HG03066 (cell line): ENCODE results near the gene NTSR2.

Experiments used
- ATAC-seq: cut with Tn5 transposase; IDR thresholded peaks from one replicate; pipeline ENCODE4 v1.9.1; 2021; ENCODE audit warnings: low read depth; ENCODE audit not compliant: unreplicated experiment

Gene NTSR2

DNA sequence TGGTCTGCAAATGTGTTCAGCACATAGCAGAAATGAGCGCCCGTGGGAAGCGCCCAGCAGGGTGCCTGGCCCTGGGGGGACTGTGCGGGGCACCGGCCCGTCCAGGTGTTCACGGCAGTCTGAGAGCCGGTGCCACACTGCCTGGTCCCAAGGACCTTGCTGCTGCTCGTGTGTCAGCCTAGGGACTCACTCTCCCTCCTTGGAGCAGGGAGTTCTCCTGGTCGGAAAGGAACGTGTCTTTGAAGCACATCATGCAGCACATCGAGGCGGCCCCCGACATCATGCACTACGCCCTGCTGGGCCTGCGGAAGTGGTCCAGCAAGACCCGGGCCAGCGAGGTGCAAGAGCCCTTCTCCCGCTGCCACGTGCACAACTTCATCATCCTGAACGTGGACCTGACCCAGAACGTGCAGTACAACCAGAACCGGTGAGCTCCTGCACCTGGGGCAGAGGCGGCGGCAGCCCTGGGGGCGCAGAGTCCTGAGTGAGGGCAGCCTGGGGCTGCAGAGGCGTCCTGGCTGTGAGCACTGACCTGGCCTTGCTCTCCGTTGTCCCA, 36.0 kb downstream of the NTSR2 start:
- no peak for ATAC-seq

GRCh38 chr2:11631462-11631861, 38.5 kb downstream of the NTSR2 start:
- no peak for ATAC-seq

GRCh38 chr2:11630855-11631254, 39.1 kb downstream of the NTSR2 start:
- no peak for ATAC-seq

DNA sequence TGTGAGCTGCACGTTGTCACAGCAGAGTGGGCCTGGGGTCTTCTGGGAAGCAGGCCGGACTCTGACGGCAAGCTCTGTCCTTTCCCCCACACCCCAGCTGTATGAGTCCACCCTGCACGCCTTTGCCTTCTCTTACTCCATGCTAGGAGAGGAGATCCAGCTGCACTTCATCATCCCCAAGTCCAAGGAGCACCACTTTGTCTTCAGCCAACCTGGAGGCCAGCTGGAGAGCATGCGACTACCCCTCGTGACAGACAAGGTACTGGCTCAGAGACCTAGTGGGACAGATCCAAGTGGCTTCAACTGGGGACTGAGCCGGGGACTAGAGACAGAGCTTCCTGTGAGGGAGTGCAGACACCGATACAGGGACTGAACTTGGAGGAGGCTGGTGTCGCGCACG, 40.1 kb downstream of the NTSR2 start:
- no peak for ATAC-seq

GRCh38 chr2:11629215-11629614, 40.8 kb downstream of the NTSR2 start:
- no peak for ATAC-seq

GRCh38 chr2:11628675-11629074, 41.3 kb downstream of the NTSR2 start:
- ATAC-seq = no peak

GRCh38 chr2:11625671-11626070, 44.3 kb downstream of the NTSR2 start:
- ATAC-seq = no peak

GRCh38 chr2:11624893-11625292, 45.1 kb downstream of the NTSR2 start:
- no peak for ATAC-seq

- ATAC-seq = no peak
These were observed 47.4 kb downstream of the NTSR2 start for GRCh38 chr2:11622611-11623010.

- ATAC-seq = no peak
These were observed 48.6 kb downstream of the NTSR2 start for GRCh38 chr2:11621410-11621809.

GRCh38 chr2:11618708-11619062, 51.3 kb downstream of the NTSR2 start:
- ATAC-seq = no peak

GRCh38 chr2:11617984-11618707, 51.8 kb downstream of the NTSR2 start:
- ATAC-seq = no peak

- no peak for ATAC-seq
These were observed 52.5 kb downstream of the NTSR2 start for GRCh38 chr2:11617527-11617926.

- ATAC-seq = no peak
These were observed 53.1 kb downstream of the NTSR2 start for GRCh38 chr2:11616851-11617415.

- no peak for ATAC-seq
These were observed 53.8 kb downstream of the NTSR2 start for GRCh38 chr2:11616097-11616687.

GRCh38 chr2:11615209-11615608, 54.8 kb downstream of the NTSR2 start:
- ATAC-seq = no peak

DNA sequence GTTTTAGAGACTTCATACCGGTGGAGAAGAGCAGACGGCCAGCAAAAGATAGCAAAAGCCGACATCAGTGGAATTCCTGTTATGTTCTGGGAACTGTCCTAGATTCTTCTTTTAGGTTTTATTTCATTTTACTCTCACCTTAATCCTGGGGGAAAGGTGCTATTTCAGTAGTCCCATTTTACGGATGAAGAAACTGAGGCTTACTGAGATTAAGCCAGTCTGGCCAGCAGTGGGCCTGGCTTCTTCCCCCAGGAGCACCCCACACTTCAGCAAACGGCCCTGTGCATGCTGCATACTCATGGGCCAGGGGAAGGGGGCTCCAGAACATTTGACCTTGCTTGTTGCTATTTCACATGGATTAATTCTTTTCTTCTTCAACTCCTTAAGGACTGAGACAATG, 56.7 kb downstream of the NTSR2 start:
- ATAC-seq = no peak

DNA sequence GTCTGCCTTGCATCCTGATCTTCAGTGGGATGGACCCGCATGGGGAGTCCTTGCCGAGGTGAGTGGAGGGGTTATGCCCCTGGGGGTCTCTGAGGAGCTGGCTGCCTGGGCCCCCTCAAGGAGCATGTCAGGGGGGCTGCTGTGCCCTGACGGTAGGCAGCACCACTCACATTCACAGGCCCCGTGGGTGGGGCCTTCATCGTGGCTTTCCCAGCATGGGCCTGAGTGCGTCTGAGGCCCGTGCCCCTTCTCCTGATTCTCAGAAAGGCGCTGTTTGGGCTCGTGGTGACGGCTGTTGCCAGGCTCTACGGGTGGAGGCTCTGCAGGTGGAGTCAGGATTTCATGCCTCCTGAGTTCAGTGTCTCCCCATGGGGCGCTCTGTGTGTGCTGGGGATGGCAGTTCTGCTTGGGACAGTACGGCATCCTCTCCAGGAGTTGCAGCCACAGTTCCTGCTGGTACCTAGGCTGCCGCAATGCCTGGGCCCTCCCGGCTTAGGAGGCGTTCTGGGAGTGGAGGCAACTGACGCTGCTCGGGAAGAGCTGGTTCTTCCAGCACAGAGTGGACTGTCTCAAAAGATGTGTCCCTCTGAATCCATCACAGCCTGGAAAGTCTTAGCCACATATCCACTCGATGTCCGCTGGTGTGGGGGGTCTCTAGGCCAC, 57.3 kb downstream of the NTSR2 start:
- ATAC-seq = no peak

DNA sequence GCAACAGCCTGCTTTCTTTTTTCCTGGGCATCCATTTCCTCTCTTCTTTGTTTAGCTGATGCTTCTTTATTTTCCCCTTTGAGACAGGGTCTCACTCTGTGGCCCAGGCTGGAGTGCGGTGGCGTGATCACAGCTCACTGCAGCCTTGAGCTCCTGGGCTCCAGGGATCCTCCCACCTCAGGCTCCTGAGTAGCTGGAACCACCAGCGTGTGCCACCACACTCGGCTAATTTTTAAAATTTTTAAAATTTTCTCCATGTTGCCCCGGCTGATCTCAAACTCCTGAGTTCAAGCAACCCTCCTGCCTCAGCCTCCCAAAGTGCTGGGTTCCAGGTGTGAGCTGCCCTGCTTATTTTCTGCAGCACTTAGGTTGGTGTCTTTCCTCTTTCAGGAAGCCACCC, 58.7 kb downstream of the NTSR2 start:
- ATAC-seq = no peak

DNA sequence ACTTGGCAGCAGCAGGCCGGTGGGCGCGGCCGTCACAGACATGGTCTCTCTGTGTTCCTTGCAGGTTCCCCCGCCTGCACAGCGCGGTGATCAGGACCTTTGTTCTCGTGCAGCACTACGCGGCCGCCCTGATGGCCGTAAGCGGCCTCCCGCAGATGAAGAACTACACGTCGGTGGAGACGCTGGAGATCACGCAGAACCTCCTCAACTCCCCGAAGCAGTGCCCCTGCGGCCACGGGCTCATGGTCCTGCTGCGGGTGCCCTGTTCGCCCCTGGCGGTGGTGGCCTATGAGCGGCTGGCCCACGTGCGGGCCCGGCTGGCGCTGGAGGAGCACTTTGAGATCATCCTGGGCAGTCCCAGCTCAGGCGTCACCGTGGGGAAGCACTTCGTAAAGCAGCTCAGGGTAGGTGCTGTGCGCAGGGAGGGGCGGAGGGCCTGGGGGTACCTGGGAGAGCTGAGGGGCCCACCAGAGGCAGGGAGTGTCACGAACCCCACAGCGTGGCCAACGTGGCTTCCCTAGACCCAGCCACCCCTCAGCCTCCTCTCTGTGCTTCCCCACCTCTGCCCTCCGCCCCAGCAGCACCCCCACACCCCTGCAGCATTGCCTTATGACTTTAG, 59.3 kb downstream of the NTSR2 start:
- no peak for ATAC-seq
